ENCODE results near the gene NPLOC4.

DNA sequence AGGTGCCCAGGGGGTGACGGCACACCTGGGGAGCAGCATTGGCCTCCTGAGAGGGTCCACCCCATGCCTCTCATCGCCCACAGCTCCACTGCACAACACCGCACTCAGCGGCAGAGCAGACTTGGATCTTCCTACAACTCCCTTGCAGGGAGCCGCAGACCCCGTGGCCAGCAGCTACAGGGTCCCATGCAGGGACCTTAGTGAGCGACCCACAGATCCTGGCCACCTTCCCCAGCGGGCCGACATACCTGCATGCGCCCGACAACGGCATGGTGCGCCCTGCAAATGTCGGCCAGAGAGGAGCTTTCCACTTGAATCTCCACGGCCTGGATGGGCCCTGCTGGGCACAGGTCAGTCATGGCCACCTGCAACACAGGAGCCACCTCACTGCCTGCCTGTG lies 93.2 kb downstream of the NPLOC4 start:
- TF ChIP-seq, protein P1, sequence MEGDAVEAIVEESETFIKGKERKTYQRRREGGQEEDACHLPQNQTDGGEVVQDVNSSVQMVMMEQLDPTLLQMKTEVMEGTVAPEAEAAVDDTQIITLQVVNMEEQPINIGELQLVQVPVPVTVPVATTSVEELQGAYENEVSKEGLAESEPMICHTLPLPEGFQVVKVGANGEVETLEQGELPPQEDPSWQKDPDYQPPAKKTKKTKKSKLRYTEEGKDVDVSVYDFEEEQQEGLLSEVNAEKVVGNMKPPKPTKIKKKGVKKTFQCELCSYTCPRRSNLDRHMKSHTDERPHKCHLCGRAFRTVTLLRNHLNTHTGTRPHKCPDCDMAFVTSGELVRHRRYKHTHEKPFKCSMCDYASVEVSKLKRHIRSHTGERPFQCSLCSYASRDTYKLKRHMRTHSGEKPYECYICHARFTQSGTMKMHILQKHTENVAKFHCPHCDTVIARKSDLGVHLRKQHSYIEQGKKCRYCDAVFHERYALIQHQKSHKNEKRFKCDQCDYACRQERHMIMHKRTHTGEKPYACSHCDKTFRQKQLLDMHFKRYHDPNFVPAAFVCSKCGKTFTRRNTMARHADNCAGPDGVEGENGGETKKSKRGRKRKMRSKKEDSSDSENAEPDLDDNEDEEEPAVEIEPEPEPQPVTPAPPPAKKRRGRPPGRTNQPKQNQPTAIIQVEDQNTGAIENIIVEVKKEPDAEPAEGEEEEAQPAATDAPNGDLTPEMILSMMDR (IDR thresholded peaks at IDR 0.05) = no peak
- TF ChIP-seq EP300 (IDR thresholded peaks at IDR 0.05) = no peak
- no peak for TF ChIP-seq POLR2AphosphoS5 (IDR thresholded peaks at IDR 0.05)
